Measurements from ENCODE around the gene SLC2A5. TPM values are rescaled to one million over a fixed set of nuclear protein-coding genes. Genes with fewer than 3 reads are reported as not detected.

Gene SLC2A5, protein sequence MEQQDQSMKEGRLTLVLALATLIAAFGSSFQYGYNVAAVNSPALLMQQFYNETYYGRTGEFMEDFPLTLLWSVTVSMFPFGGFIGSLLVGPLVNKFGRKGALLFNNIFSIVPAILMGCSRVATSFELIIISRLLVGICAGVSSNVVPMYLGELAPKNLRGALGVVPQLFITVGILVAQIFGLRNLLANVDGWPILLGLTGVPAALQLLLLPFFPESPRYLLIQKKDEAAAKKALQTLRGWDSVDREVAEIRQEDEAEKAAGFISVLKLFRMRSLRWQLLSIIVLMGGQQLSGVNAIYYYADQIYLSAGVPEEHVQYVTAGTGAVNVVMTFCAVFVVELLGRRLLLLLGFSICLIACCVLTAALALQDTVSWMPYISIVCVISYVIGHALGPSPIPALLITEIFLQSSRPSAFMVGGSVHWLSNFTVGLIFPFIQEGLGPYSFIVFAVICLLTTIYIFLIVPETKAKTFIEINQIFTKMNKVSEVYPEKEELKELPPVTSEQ
- total RNA-seq (2011; cell fraction: chromatin; rRNA removed; ENCODE audit: low replicate concordance), result not detected in 2 replicates
- total RNA-seq (2011; cell fraction: nucleolus; rRNA removed), result not detected in 2 replicates
- not detected in 2 replicates for total RNA-seq (2011; cell fraction: nucleoplasm; rRNA removed)
- total RNA-seq (2014; rRNA removed) (not detected in 2 replicates), total RNA-seq (2014; rRNA removed; fragmentation: Illumina TruSeq; extraction: Trizol) (not detected in 2 replicates), total RNA-seq (2015; rRNA removed; fragmentation: Illumina TruSeq; extraction: Trizol) (not detected in 2 replicates), total RNA-seq (2021) (0.04 TPM in 1 of 2 replicates, not detected in the other), polyA plus RNA-seq (2011; rRNA removed) (0.08 TPM in 1 of 2 replicates, not detected in the other), polyA plus RNA-seq (2014; fragmentation: Illumina TruSeq; extraction: Trizol) (not detected in 2 replicates), polyA plus RNA-seq (2014; fragmentation: Nextera tagmentation; extraction: Ambion mirVana) (not detected), polyA plus RNA-seq (2014; rRNA removed) (not detected in 2 replicates), polyA minus RNA-seq (2011; rRNA and poly(A)+ RNA removed) (not detected in 2 replicates), Bru-seq, nascent RNA (not detected), BruChase-seq, experiment 1, labeled RNA remaining after a 2-hour chase (percentile 1 among the genes with signal in this experiment), BruChase-seq, experiment 2, labeled RNA remaining after a 6-hour chase (not detected)
- polyA plus RNA-seq (2011; cell fraction: cytosol; rRNA removed), result 0.04 TPM in 1 of 2 replicates, not detected in the other
- polyA plus RNA-seq (2011; cell fraction: nucleus; rRNA removed), result 0.54 TPM in 1 of 2 replicates, not detected in the other
- polyA plus RNA-seq (2012), result 0.03 and 0.06 TPM in 2 replicates
- polyA minus RNA-seq (2011; cell fraction: cytosol; rRNA and poly(A)+ RNA removed), result not detected in 2 replicates
- not detected in 2 replicates for polyA minus RNA-seq (2011; cell fraction: nucleus; rRNA and poly(A)+ RNA removed)
- long read RNA-seq, experiment 1, result 0 reads
- long read RNA-seq, experiment 2, result 0 reads
- long read RNA-seq, experiment 3, result 0 reads

GRCh38 chr1:9069326-9070100, at the start of gene SLC2A5:
TSS of gene SLC2A5 (minus strand) at chr1:9069635. CDS start at chr1:9069536, 99 bp downstream.
- Histone ChIP-seq H3K27me3 (ENCODE audit: control insufficient read depth in 2 of 2, insufficient read depth in 2 of 2, low read length in 2 of 2) (peaks cover 17 to 66% of the 10 kb centered on the region in 2 experiments), H3K27ac (ENCODE audit: extremely low read depth, low read depth, low read length) (no peak within 1 kb of the TSS), H3K4me1 (replicated peaks in 1 of 2; ENCODE audit: control insufficient read depth in 2 of 2, insufficient read depth in 2 of 2, low read length in 2 of 2) (peaks cover 0 to 14% of the 10 kb centered on the region in 2 experiments; a peak in 4 of 5 replicates), H3K9ac (ENCODE audit: insufficient read depth in 1 of 2, low read depth in 2 of 2, low read length in 2 of 2) (no peak within 1 kb of the TSS), H4K20me1 (replicated peaks; ENCODE audit: control insufficient read depth, insufficient read depth, low read length) (no peaks in the 10 kb centered on the region), H3K4me3 (no peak within 1 kb of the TSS), H3K9me3 (replicated peaks; ENCODE audit: control insufficient read depth, insufficient read depth, low read depth, low read length) (no peaks in the 10 kb centered on the region), H3K36me3 (ENCODE audit: control insufficient read depth, insufficient read depth, low read length) (no peaks in the 10 kb centered on the region), H2AFZ (ENCODE audit: low read depth, low read length) (no peak within 1 kb of the TSS), H3K9me1 (ENCODE audit: control insufficient read depth, insufficient read depth, low read length) (no peaks in the 10 kb centered on the region), H3K79me2 (ENCODE audit: control insufficient read depth, insufficient read depth, low read length) (no peaks in the 10 kb centered on the region), H3K4me2 (ENCODE audit: insufficient read depth, low read length) (no peak within 1 kb of the TSS)
- ATAC-seq, result no peak
- ChIA-PET CTCF (ENCODE audit: low intra/inter-chr PET ratio) (no interaction called here), POLR2A (interaction anchor here (0.7 to 0.9 kb wide), 2 partner anchors 10 to 12 kb away, joined by 3 read pairs; no protein-coding TSS in a partner anchor)
- in situ Hi-C loops (cut with MboI) (no loop called here), intact Hi-C loops (cut with micrococcal nuclease) (no loop called here)
- DNase-seq (ENCODE audit: extremely low read depth in 1 of 4, low spot score in 3 of 4), result no peak
- 20% methylated on average over 8 of the region's 8 CpGs for WGBS (ENCODE audit: insufficient coverage, low coverage, missing lambda C conversion rate)
- BruUV-seq (replicated peaks), result no TSS peak
- no peak for FAIRE-seq
- TF ChIP-seq SPI1 (IDR thresholded peaks at IDR 0.05; ENCODE audit: borderline replicate concordance, low read depth, low read length) (0 out of 2 replicates have a peak, but pooled peaks have one; percentile 28), ZFPM2 (CRISPR knock-in tag; IDR thresholded peaks at IDR 0.05) (no peak), ERF (CRISPR knock-in tag; IDR thresholded peaks at IDR 0.05) (no peak), SAFB2 (IDR thresholded peaks at IDR 0.05; ENCODE audit: borderline replicate concordance, low read depth, low read length, severe bottlenecking) (no peak)
